GM12878 (cell line): ENCODE measurements around the gene CASP4. TPM values are rescaled to one million over a fixed set of nuclear protein-coding genes. Genes with fewer than 3 reads are reported as not detected.

Experiments
- ATAC-seq: fragments of 200-7000 bp; cut with Tn5 transposase; 3 replicates; pipeline ENCODE4 v1.9.1; 2020; ENCODE audit warnings: mild to moderate bottlenecking, moderate library complexity
- BruUV-seq: library from RNA; stranded (reverse); fragments of 400-500 nt; replicated peaks from 2 replicates; lab custom pipeline; 2021; lab: Mats Ljungman, UMichigan
- CTCF ChIA-PET: fragments of 300-600 bp; sonication (Branson Sonifier 250); formaldehyde crosslinking; extraction: SDS; loops from one replicate; lab custom pipeline; 2021; ENCODE audit warnings: inconsistent platforms; lab: Yijun Ruan, JAX
- POLR2A ChIA-PET: fragments of 350-600 bp; formaldehyde crosslinking; extraction: SDS; loops from one replicate; lab custom pipeline; 2021; ENCODE audit warnings: inconsistent platforms; lab: Charles Lee
- RAD21 ChIA-PET: fragments of 300-600 bp; sonication (Branson Sonifier 250); formaldehyde crosslinking; loops from one replicate; lab custom pipeline; 2023; ENCODE audit warnings: antibody characterized with exemption; ENCODE audit not compliant: unreplicated experiment; lab: Charles Lee
- SMC1A ChIA-PET: fragments of 300-600 bp; sonication (Branson Sonifier 250); formaldehyde crosslinking; loops from one replicate; lab custom pipeline; 2023; ENCODE audit not compliant: unreplicated experiment, uncharacterized antibody; lab: Charles Lee
- DNase-seq: peaks from one replicate; pipeline ENCODE4 v3.0.0-alpha.2; 2011; ENCODE audit warnings: low read depth, low spot score
- FAIRE-seq: peaks from 3 replicates; lab custom pipeline; 2011; peaks lifted over from hg19 to GRCh38; lab: Jason Lieb, UNC
- H2AFZ ChIP-seq: 2 replicates; pipeline ENCODE4 v1.6.0; 2011; ENCODE audit warnings: low read depth, low read length, control low read depth; ENCODE audit not compliant: control insufficient read depth
- H3K27ac ChIP-seq: 2 replicates; pipeline ENCODE4 v1.5.1; 2011; ENCODE audit warnings: control low read depth; ENCODE audit not compliant: control insufficient read depth, insufficient read depth
- H3K27me3 ChIP-seq, 2 experiments: replicated peaks in 1 of 2; 2 replicates each; pipeline versions ENCODE4 v1.6.0 to v1.6.1; 2011; ENCODE audit warnings: low read length in 1 of 2; ENCODE audit not compliant: control insufficient read depth in 2 of 2, insufficient read depth in 2 of 2
- H3K36me3 ChIP-seq, 2 experiments: 2 replicates each; pipeline ENCODE4 v1.5.1; 2011; ENCODE audit warnings: low read length in 1 of 2; ENCODE audit not compliant: control insufficient read depth in 2 of 2, insufficient read depth in 2 of 2
- H3K4me1 ChIP-seq: 2 replicates; pipeline ENCODE4 v1.6.1; 2011; ENCODE audit warnings: mild to moderate bottlenecking, low read length, moderate library complexity, mixed read lengths; ENCODE audit not compliant: control insufficient read depth, insufficient read depth
- H3K4me2 ChIP-seq: 2 replicates; pipeline ENCODE4 v1.6.0; 2011; ENCODE audit warnings: control low read depth; ENCODE audit not compliant: control insufficient read depth, insufficient read depth
- H3K4me3 ChIP-seq: fragments of 200-600 bp; sonication (generic); 2 replicates; pipeline ENCODE4 v1.5.1; 2016
- H3K79me2 ChIP-seq: 2 replicates; pipeline ENCODE4 v1.6.0; 2011; ENCODE audit warnings: low read length; ENCODE audit not compliant: control insufficient read depth, insufficient read depth
- H3K9ac ChIP-seq: 2 replicates; pipeline ENCODE4 v1.8.0; 2011; ENCODE audit warnings: low read length, control low read depth, mixed read lengths; ENCODE audit not compliant: control insufficient read depth, insufficient read depth
- H3K9me3 ChIP-seq: replicated peaks from 3 replicates; pipeline ENCODE4 v1.5.1; 2011; ENCODE audit warnings: mild to moderate bottlenecking, low read length; ENCODE audit not compliant: control insufficient read depth, insufficient read depth
- H4K20me1 ChIP-seq: 2 replicates; pipeline ENCODE4 v1.6.0; 2011; ENCODE audit not compliant: control insufficient read depth, insufficient read depth
- EZH2 ChIP-seq: IDR thresholded peaks from 2 replicates; pipeline ENCODE4 v1.6.1; 2012; ENCODE audit warnings: low read depth, mild to moderate bottlenecking, control low read depth, inconsistent platforms, low read length, borderline replicate concordance; ENCODE audit not compliant: control insufficient read depth
- KDM1A ChIP-seq: fragments of 200-600 bp; sonication (generic); IDR thresholded peaks from 2 replicates; pipeline ENCODE4 v1.6.1; 2016; ENCODE audit warnings: borderline replicate concordance
- MXI1 ChIP-seq: fragments of 150-350 bp; IDR thresholded peaks from 2 replicates; pipeline ENCODE4 v1.6.1; 2011; ENCODE audit warnings: low read depth, mild to moderate bottlenecking, inconsistent platforms, low read length, improper control_type of control experiment
- RELB ChIP-seq: fragments of 450-650 bp; IDR thresholded peaks from 2 replicates; pipeline ENCODE4 v1.6.1; 2017; ENCODE audit warnings: low read depth, mild to moderate bottlenecking, moderate library complexity
- TARDBP ChIP-seq: IDR thresholded peaks from 2 replicates; pipeline ENCODE4 v1.6.1; 2016; ENCODE audit warnings: borderline replicate concordance
- WRNIP1 ChIP-seq: IDR thresholded peaks from 2 replicates; pipeline ENCODE4 v1.6.1; 2011; ENCODE audit warnings: low read depth, low read length, improper control_type of control experiment, borderline replicate concordance
- ZZZ3 ChIP-seq: IDR thresholded peaks from 2 replicates; pipeline ENCODE4 v1.6.1; 2011; ENCODE audit warnings: low read depth; ENCODE audit not compliant: control insufficient read depth, insufficient read length
- WGBS: methylation state at CpG from one replicate; pipeline ENCODE4 v1.1.6; 2016; ENCODE audit warnings: low lambda C conversion rate; ENCODE audit not compliant: insufficient replicate concordance, insufficient coverage; ENCODE audit errors: missing lambda C conversion rate; 5-methylcytosine and 5-hydroxymethylcytosine counted together
- in situ Hi-C: fragments of 300-500 bp; cut with MboI; formaldehyde crosslinking; loops from 9 replicates; pipeline ENCODE4 v1.14.3; 2018; ENCODE audit warnings: mixed read lengths
- intact Hi-C: fragments of 100-400 bp; cut with micrococcal nuclease; formaldehyde crosslinking; loops from one replicate; pipeline ENCODE4 v1.14.2; 2022; ENCODE audit not compliant: unreplicated experiment
- polyA plus RNA-seq, 11 experiments: library from polyadenylated mRNA; depleted of rRNA in 4 of 11; unstranded in 6 of 11; stranded (reverse) in 5 of 11; fragments of >200 nt; fragmentation: Nextera tagmentation in 4 of 11; fragmentation: Illumina TruSeq in 1 of 11; extraction: Ambion mirVana in 4 of 11; extraction: Trizol in 1 of 11; gene quantifications; 1 replicate in 1 of 11; 2 replicates in 10 of 11; pipeline versions ENCODE4 v1.2.1 to v1.2.3, GENCODE V29; 2011 to 2016; ENCODE audit warnings: inconsistent platforms in 2 of 11, missing spikeins in 2 of 11, low read depth in 1 of 11
- total RNA-seq, 4 experiments: library from RNA; depleted of rRNA in 3 of 4; stranded (reverse); fragments of >200 nt in 3 of 4; fragmentation: Illumina TruSeq in 1 of 4; extraction: Trizol in 1 of 4; gene quantifications; 2 replicates each; pipeline versions ENCODE4 v1.2.1 to v1.2.3, GENCODE V29; 2013 to 2021
- TF ChIP-seq, protein P1 (sequence below): fragments of 150-350 bp; IDR thresholded peaks from 2 replicates; pipeline ENCODE4 v1.6.1; 2014; ENCODE audit warnings: mild to moderate bottlenecking, low read depth, low read length
- TF ChIP-seq, protein P2 (sequence below): IDR thresholded peaks from 2 replicates; pipeline ENCODE4 v1.6.1; 2012; ENCODE audit warnings: improper control_type of control experiment, low read depth, low read length; ENCODE audit not compliant: insufficient replicate concordance

CASP4 gene
- total and polyA plus RNA-seq, 10 of the 15 experiments (the other 5 are each of a cell fraction or from before 2014, with no cell fraction given), result 25.3 to 113 (median 50.0) TPM

GRCh38 chr11:104992781-104993180 lies 24.4 kb upstream of the CASP4 start:
- no peaks in the 10 kb centered on the region for H3K9me3 ChIP-seq
- H3K79me2 ChIP-seq, result no peaks in the 10 kb centered on the region
- H3K4me2 ChIP-seq, result no peak overlapping the region
- 0% methylated on average over 1 of the region's 1 CpG for WGBS
- in situ Hi-C loops, result no loop called here
- ChIA-PET SMC1A (interaction anchor here (1.1 kb wide), 1 partner anchor 25 kb away, joined by 3 read pairs; the partner anchor contains the start of gene CASP4), RAD21 (no interaction called here), CTCF (no interaction called here), POLR2A (no interaction called here)
- H3K4me3 ChIP-seq, result no peak overlapping the region
- FAIRE-seq (no peak), DNase-seq (no peak)
- no peaks in the 10 kb centered on the region for H3K36me3 ChIP-seq
- no peaks in the 10 kb centered on the region for H4K20me1 ChIP-seq
- H3K27me3 ChIP-seq, result no peaks in the 10 kb centered on the region; a peak in 1 of 4 replicates
- BruUV-seq, result no TSS peak
- no peak overlapping the region for H2AFZ ChIP-seq
- no peak overlapping the region for H3K9ac ChIP-seq
- TF ChIP-seq TARDBP, result no peak
- no peak for TF ChIP-seq ZZZ3
- TF ChIP-seq RELB, result no peak
- no peak for TF ChIP-seq MXI1
- TF ChIP-seq, all 136 proteins: peak for 0
- no peak for ATAC-seq
- no peak overlapping the region for H3K27ac ChIP-seq
- no peaks in the 10 kb centered on the region for H3K4me1 ChIP-seq
- intact Hi-C loops, result no loop called here

DNA sequence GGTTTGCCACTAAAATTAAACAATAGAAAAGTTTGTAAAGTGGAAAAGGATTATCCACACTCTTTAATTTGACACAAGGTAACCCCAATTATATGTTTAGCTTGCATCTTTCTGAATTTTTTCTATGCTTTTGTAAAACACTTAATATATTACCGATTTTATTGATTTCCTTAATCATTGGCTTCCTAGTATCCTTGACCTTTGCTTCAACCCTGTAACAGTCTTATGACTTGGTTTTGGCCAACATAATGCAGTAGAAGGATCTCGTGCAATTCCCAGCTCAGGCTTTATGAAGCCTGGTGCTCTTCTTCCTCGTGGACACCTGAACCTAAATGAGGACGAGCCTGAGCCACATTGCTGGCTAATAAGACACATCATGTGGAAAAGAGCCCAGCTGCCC lies 23.6 kb upstream of the CASP4 start:
- Histone ChIP-seq H3K79me2 (no peaks in the 10 kb centered on the region), H3K4me2 (no peak overlapping the region), H3K36me3 (no peaks in the 10 kb centered on the region), H4K20me1 (no peaks in the 10 kb centered on the region), H3K27me3 (no peaks in the 10 kb centered on the region; a peak in 1 of 4 replicates), H3K4me3 (no peak overlapping the region), H3K27ac (no peak overlapping the region), H3K9ac (no peak overlapping the region), H3K4me1 (no peaks in the 10 kb centered on the region), H3K9me3 (no peaks in the 10 kb centered on the region), H2AFZ (no peak overlapping the region)
- no peak for ATAC-seq
- WGBS, result 12% methylated on average over 4 of the region's 4 CpGs
- ChIA-PET POLR2A (no interaction called here), RAD21 (no interaction called here), CTCF (interaction anchor here (0.9 kb wide), 1 partner anchor 9 kb away, joined by 3 read pairs; no protein-coding TSS in a partner anchor), SMC1A (no interaction called here)
- FAIRE-seq, result no peak
- intact Hi-C loops (no loop called here), in situ Hi-C loops (no loop called here)
- no TSS peak for BruUV-seq
- DNase-seq, result no peak
- TF ChIP-seq, protein P1, sequence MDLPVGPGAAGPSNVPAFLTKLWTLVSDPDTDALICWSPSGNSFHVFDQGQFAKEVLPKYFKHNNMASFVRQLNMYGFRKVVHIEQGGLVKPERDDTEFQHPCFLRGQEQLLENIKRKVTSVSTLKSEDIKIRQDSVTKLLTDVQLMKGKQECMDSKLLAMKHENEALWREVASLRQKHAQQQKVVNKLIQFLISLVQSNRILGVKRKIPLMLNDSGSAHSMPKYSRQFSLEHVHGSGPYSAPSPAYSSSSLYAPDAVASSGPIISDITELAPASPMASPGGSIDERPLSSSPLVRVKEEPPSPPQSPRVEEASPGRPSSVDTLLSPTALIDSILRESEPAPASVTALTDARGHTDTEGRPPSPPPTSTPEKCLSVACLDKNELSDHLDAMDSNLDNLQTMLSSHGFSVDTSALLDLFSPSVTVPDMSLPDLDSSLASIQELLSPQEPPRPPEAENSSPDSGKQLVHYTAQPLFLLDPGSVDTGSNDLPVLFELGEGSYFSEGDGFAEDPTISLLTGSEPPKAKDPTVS, result no peak
- TF ChIP-seq, protein P2, sequence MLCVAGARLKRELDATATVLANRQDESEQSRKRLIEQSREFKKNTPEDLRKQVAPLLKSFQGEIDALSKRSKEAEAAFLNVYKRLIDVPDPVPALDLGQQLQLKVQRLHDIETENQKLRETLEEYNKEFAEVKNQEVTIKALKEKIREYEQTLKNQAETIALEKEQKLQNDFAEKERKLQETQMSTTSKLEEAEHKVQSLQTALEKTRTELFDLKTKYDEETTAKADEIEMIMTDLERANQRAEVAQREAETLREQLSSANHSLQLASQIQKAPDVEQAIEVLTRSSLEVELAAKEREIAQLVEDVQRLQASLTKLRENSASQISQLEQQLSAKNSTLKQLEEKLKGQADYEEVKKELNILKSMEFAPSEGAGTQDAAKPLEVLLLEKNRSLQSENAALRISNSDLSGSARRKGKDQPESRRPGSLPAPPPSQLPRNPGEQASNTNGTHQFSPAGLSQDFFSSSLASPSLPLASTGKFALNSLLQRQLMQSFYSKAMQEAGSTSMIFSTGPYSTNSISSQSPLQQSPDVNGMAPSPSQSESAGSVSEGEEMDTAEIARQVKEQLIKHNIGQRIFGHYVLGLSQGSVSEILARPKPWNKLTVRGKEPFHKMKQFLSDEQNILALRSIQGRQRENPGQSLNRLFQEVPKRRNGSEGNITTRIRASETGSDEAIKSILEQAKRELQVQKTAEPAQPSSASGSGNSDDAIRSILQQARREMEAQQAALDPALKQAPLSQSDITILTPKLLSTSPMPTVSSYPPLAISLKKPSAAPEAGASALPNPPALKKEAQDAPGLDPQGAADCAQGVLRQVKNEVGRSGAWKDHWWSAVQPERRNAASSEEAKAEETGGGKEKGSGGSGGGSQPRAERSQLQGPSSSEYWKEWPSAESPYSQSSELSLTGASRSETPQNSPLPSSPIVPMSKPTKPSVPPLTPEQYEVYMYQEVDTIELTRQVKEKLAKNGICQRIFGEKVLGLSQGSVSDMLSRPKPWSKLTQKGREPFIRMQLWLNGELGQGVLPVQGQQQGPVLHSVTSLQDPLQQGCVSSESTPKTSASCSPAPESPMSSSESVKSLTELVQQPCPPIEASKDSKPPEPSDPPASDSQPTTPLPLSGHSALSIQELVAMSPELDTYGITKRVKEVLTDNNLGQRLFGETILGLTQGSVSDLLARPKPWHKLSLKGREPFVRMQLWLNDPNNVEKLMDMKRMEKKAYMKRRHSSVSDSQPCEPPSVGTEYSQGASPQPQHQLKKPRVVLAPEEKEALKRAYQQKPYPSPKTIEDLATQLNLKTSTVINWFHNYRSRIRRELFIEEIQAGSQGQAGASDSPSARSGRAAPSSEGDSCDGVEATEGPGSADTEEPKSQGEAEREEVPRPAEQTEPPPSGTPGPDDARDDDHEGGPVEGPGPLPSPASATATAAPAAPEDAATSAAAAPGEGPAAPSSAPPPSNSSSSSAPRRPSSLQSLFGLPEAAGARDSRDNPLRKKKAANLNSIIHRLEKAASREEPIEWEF, result no peak
- no peak for TF ChIP-seq WRNIP1
- no peak for TF ChIP-seq EZH2
- no peak for TF ChIP-seq KDM1A
